H1 (cell line): ENCODE results near the gene AGFG2. TPM values are rescaled to one million over a fixed set of nuclear protein-coding genes. Genes with fewer than 3 reads are reported as not detected.
"Not testable (repeated sequence)": the region's sequence is repeated elsewhere in the genome, so short reads cannot be mapped to it uniquely, and the experiment has no call there.

Experiments used
- CTCF ChIA-PET: fragments of 300-600 bp; sonication (Branson Sonifier 250); formaldehyde crosslinking; loops from one replicate; lab custom pipeline; 2021; ENCODE audit not compliant: partially characterized antibody; lab: Charles Lee
- POLR2A ChIA-PET: fragments of 300-600 bp; sonication (Branson Sonifier 250); formaldehyde crosslinking; loops from one replicate; lab custom pipeline; 2021; ENCODE audit warnings: inconsistent platforms; ENCODE audit not compliant: partially characterized antibody; lab: Charles Lee
- DNase-seq, 2 experiments: peaks; one replicate each; pipeline versions ENCODE4 v3.0.0 to v3.0.0-alpha.2; 2010 to 2022; ENCODE audit warnings: low spot score in 2 of 2, low read depth in 1 of 2, mixed read lengths in 1 of 2
- FAIRE-seq: peaks from 2 replicates; lab custom pipeline; 2011; peaks lifted over from hg19 to GRCh38; lab: Jason Lieb, UNC
- H2AFZ ChIP-seq: 2 replicates; pipeline ENCODE4 v1.8.1; 2012; ENCODE audit warnings: low read length, inconsistent platforms
- H2AK5ac ChIP-seq: 2 replicates; pipeline ENCODE4 v1.6.1; 2013; ENCODE audit warnings: low read depth, low read length
- H2BK120ac ChIP-seq: replicated peaks from 2 replicates; pipeline ENCODE3; 2013; ENCODE audit warnings: low read depth, low read length, inconsistent platforms
- H2BK12ac ChIP-seq: 2 replicates; pipeline ENCODE4 v1.6.1; 2013; ENCODE audit warnings: low read depth, low read length
- H2BK15ac ChIP-seq: 2 replicates; pipeline ENCODE4 v1.6.1; 2013; ENCODE audit warnings: low read length
- H2BK20ac ChIP-seq: 2 replicates; pipeline ENCODE4 v1.6.1; 2013; ENCODE audit warnings: low read length
- H2BK5ac ChIP-seq: 2 replicates; pipeline ENCODE4 v1.6.1; 2013; ENCODE audit warnings: low read depth, low read length
- H3K14ac ChIP-seq: 2 replicates; pipeline ENCODE4 v1.6.1; 2013; ENCODE audit warnings: inconsistent platforms; ENCODE audit not compliant: insufficient read length
- H3K18ac ChIP-seq: 2 replicates; pipeline ENCODE4 v1.6.1; 2013; ENCODE audit warnings: low read length; ENCODE audit errors: extremely low read depth
- H3K23ac ChIP-seq: 2 replicates; pipeline ENCODE4 v1.6.1; 2013; ENCODE audit warnings: inconsistent platforms; ENCODE audit not compliant: insufficient read length
- H3K23me2 ChIP-seq: 2 replicates; pipeline ENCODE4 v1.6.1; 2013; ENCODE audit warnings: low read depth, low read length
- H3K27ac ChIP-seq: 2 replicates; pipeline ENCODE4 v1.6.1; 2011; ENCODE audit warnings: low read depth, low read length, inconsistent platforms
- H3K27me3 ChIP-seq, 4 experiments: replicated peaks in 1 of 4; 1 replicate in 1 of 4; 2 replicates in 3 of 4; pipeline versions ENCODE4 v1.6.1 to v1.8.1; 2011 to 2013; ENCODE audit warnings: low read length in 3 of 4, mild to moderate bottlenecking in 3 of 4, inconsistent platforms in 2 of 4, mixed read lengths in 2 of 4, moderate library complexity in 1 of 4; ENCODE audit not compliant: control insufficient read depth in 3 of 4, insufficient read depth in 3 of 4; ENCODE audit errors: extremely low read depth in 1 of 4
- H3K36me3 ChIP-seq, 4 experiments: 2 replicates each; pipeline versions ENCODE4 v1.6.1 to v1.8.1; 2011 to 2013; ENCODE audit warnings: mild to moderate bottlenecking in 4 of 4, low read length in 3 of 4, moderate library complexity in 2 of 4, control low read depth in 1 of 4, inconsistent platforms in 1 of 4; ENCODE audit not compliant: insufficient read depth in 4 of 4, control insufficient read depth in 2 of 4
- H3K4ac ChIP-seq: replicated peaks from 2 replicates; pipeline ENCODE3; 2013; ENCODE audit warnings: low read length, low read depth, mixed read lengths, inconsistent platforms; ENCODE audit not compliant: insufficient read length
- H3K4me1 ChIP-seq, 4 experiments: replicated peaks in 1 of 4; 1 replicate in 1 of 4; 2 replicates in 3 of 4; pipeline versions ENCODE4 v1.6.1 to v1.8.1; 2011 to 2013; ENCODE audit warnings: low read length in 3 of 4, inconsistent platforms in 2 of 4, mixed read lengths in 1 of 4; ENCODE audit not compliant: insufficient read depth in 4 of 4, control insufficient read depth in 3 of 4
- H3K4me2 ChIP-seq, 2 experiments: 2 replicates each; pipeline versions ENCODE4 v1.6.1 to v1.8.1; 2011 to 2013; ENCODE audit warnings: low read depth in 2 of 2, low read length in 2 of 2, control low read depth in 1 of 2, inconsistent platforms in 1 of 2, mild to moderate bottlenecking in 1 of 2; ENCODE audit not compliant: insufficient read depth in 1 of 2
- H3K4me3 ChIP-seq, 4 experiments: fragments of 200-600, 300-600 bp in 1 of 4; sonication (generic), shearing (Covaris generic), sonication (Bioruptor Twin) in 1 of 4; 2 replicates each; pipeline versions ENCODE4 v1.5.1 to v1.8.1; 2011 to 2016; ENCODE audit warnings: low read length in 4 of 4, low read depth in 3 of 4, control low read depth in 2 of 4, inconsistent platforms in 2 of 4, mild to moderate bottlenecking in 2 of 4, mixed read lengths in 1 of 4, moderate library complexity in 1 of 4; ENCODE audit not compliant: insufficient read depth in 2 of 4; ENCODE audit errors: extremely low read depth in 1 of 4
- H3K56ac ChIP-seq: replicated peaks from 2 replicates; pipeline ENCODE3; 2013; ENCODE audit warnings: low read depth, mild to moderate bottlenecking, mixed read lengths, low read length, inconsistent platforms; ENCODE audit not compliant: insufficient read length
- H3K79me1 ChIP-seq: 2 replicates; pipeline ENCODE4 v1.6.1; 2013; ENCODE audit warnings: low read depth, low read length, control low read depth
- H3K79me2 ChIP-seq, 2 experiments: 2 replicates each; pipeline versions ENCODE4 v1.6.1 to v1.8.1; 2012 to 2013; ENCODE audit warnings: low read length in 2 of 2, mild to moderate bottlenecking in 2 of 2, inconsistent platforms in 1 of 2; ENCODE audit not compliant: insufficient read depth in 2 of 2, control insufficient read depth in 1 of 2
- H3K9ac ChIP-seq, 4 experiments: replicated peaks in 1 of 4; 1 replicate in 1 of 4; 2 replicates in 3 of 4; pipeline versions ENCODE4 v1.6.1 to v1.8.1; 2011 to 2013; ENCODE audit warnings: low read depth in 3 of 4, low read length in 3 of 4, control low read depth in 2 of 4, mild to moderate bottlenecking in 2 of 4, moderate library complexity in 2 of 4, inconsistent platforms in 1 of 4; ENCODE audit errors: extremely low read depth in 1 of 4
- H3K9me3 ChIP-seq, 2 experiments: 2 replicates each; pipeline versions ENCODE4 v1.6.1 to v1.8.1; 2012 to 2013; ENCODE audit warnings: mild to moderate bottlenecking in 2 of 2, moderate library complexity in 2 of 2, control low read depth in 1 of 2, inconsistent platforms in 1 of 2, low read depth in 1 of 2, low read length in 1 of 2, mixed read lengths in 1 of 2; ENCODE audit not compliant: insufficient read depth in 2 of 2
- H4K20me1 ChIP-seq, 2 experiments: replicated peaks in 1 of 2; 2 replicates each; pipeline versions ENCODE3 to v1.8.1; 2011 to 2013; ENCODE audit warnings: inconsistent platforms in 2 of 2, low read length in 2 of 2, mild to moderate bottlenecking in 1 of 2; ENCODE audit not compliant: insufficient read depth in 2 of 2, control insufficient read depth in 1 of 2
- H4K5ac ChIP-seq: 2 replicates; pipeline ENCODE4 v1.6.1; 2013; ENCODE audit warnings: low read length, low read depth, mixed read lengths, inconsistent platforms; ENCODE audit not compliant: insufficient read length
- H4K8ac ChIP-seq: 2 replicates; pipeline ENCODE4 v1.8.0; 2013; ENCODE audit warnings: mild to moderate bottlenecking, moderate library complexity, low read length, inconsistent platforms; ENCODE audit not compliant: insufficient read depth; ENCODE audit errors: extremely low read depth
- H4K91ac ChIP-seq: replicated peaks from 2 replicates; pipeline ENCODE3; 2013; ENCODE audit warnings: low read length, mixed read lengths, inconsistent platforms; ENCODE audit not compliant: insufficient read length
- JUND ChIP-seq: IDR thresholded peaks from 2 replicates; pipeline ENCODE4 v1.6.1; 2011; ENCODE audit warnings: mild to moderate bottlenecking, improper control_type of control experiment, low read length
- POLR2A ChIP-seq, 2 experiments: IDR thresholded peaks; 1 replicate in 1 of 2; 2 replicates in 1 of 2; pipeline ENCODE4 v1.6.1; 2011; ENCODE audit warnings: low read depth in 2 of 2, low read length in 2 of 2, mild to moderate bottlenecking in 2 of 2; ENCODE audit errors: control extremely low read depth in 1 of 2
- RAD21 ChIP-seq, 2 experiments: IDR thresholded peaks in 1 of 2; conservative IDR thresholded peaks in 1 of 2; 2 replicates each; pipeline ENCODE4 v1.6.1; 2011; ENCODE audit warnings: low read depth in 2 of 2, low read length in 2 of 2, improper control_type of control experiment in 1 of 2, inconsistent platforms in 1 of 2, mild to moderate bottlenecking in 1 of 2, moderate library complexity in 1 of 2
- SRF ChIP-seq: IDR thresholded peaks from 2 replicates; pipeline ENCODE4 v1.6.1; 2011; ENCODE audit warnings: mild to moderate bottlenecking, low read depth, low read length, moderate library complexity
- SUZ12 ChIP-seq: fragments of 200-600 bp; sonication (generic); IDR thresholded peaks from 2 replicates; pipeline ENCODE4 v1.6.1; 2012; ENCODE audit warnings: mild to moderate bottlenecking, inconsistent platforms, low read length, moderate library complexity, mixed read lengths
- ZNF274 ChIP-seq: IDR thresholded peaks from 2 replicates; pipeline ENCODE4 v1.7.0; 2012; ENCODE audit warnings: low read length, borderline replicate concordance; ENCODE audit errors: extremely low read depth
- WGBS, 2 experiments: shearing (Covaris generic) in 1 of 2; methylation state at CpG; one replicate each; pipeline versions ENCODE4 v1.1.6 to v1.1.7; 2013 to 2015; ENCODE audit warnings: low lambda C conversion rate in 2 of 2, mixed read lengths in 2 of 2, inconsistent platforms in 1 of 2, low coverage in 1 of 2, missing lambda C conversion rate in 1 of 2; ENCODE audit not compliant: insufficient replicate concordance in 2 of 2, insufficient coverage in 1 of 2, insufficient read length in 1 of 2; ENCODE audit errors: extremely low coverage in 1 of 2, missing lambda C conversion rate in 1 of 2; 5-methylcytosine and 5-hydroxymethylcytosine counted together
- polyA plus RNA-seq, 7 experiments: library from polyadenylated mRNA; depleted of rRNA in 3 of 7; stranded (reverse) in 5 of 7; unstranded in 2 of 7; fragments of >200 nt in 5 of 7; fragments of 200-250 nt in 2 of 7; gene quantifications; 1 replicate in 5 of 7; 2 replicates in 1 of 7; 4 replicates in 1 of 7; pipeline versions ENCODE4 v1.2.1 to v1.2.3, GENCODE V29; 2011 to 2013; ENCODE audit warnings: missing spikeins in 2 of 7, mixed read lengths in 2 of 7
- total RNA-seq: library from RNA; stranded (reverse); fragmentation: NEBNext Ultra II Directional; extraction: Animal tissue kit (Norgen Biotek cat#: 25700); gene quantifications from 2 replicates; pipeline ENCODE4 v1.2.1, GENCODE V29; 2021

Gene AGFG2
- total and polyA plus RNA-seq, 2 of the 8 experiments (the other 6 are each of a cell fraction or from before 2014, with no cell fraction given), result 7.6 to 11.2 TPM

DNA sequence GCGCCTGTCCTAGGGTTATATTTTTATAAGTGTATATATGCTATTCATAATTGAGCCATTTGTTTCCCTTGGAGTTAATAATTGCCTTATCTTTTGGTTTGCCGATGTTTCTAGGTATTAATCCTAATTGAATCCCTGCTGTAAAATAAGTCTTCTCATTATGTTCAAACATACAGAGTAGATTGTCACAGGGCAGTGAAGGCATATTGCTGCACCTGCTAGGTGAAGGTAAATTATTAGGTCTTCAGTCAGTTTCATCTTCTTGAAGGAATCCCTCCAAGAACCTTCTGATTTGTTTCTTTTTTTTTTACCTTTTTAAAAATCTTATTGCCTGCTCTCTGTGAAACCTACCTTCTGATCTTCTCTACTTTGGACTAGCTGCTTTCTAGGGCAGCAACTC, 17.9 kb upstream of the AGFG2 start (continued):
- TF ChIP-seq SRF (no peak), ZNF274 (no peak), POLR2A (IDR thresholded peaks at IDR 0.05; ENCODE audit: control extremely low read depth in 1 of 2, low read depth in 2 of 2, low read length in 2 of 2) (no peak), JUND (no peak), RAD21 (IDR thresholded peaks at IDR 0.05 in 1 of 2, conservative IDR thresholded peaks at IDR 0.05 in 1 of 2; ENCODE audit: low read depth in 2 of 2, low read length in 2 of 2) (no peak), SUZ12 (no peak)

DNA sequence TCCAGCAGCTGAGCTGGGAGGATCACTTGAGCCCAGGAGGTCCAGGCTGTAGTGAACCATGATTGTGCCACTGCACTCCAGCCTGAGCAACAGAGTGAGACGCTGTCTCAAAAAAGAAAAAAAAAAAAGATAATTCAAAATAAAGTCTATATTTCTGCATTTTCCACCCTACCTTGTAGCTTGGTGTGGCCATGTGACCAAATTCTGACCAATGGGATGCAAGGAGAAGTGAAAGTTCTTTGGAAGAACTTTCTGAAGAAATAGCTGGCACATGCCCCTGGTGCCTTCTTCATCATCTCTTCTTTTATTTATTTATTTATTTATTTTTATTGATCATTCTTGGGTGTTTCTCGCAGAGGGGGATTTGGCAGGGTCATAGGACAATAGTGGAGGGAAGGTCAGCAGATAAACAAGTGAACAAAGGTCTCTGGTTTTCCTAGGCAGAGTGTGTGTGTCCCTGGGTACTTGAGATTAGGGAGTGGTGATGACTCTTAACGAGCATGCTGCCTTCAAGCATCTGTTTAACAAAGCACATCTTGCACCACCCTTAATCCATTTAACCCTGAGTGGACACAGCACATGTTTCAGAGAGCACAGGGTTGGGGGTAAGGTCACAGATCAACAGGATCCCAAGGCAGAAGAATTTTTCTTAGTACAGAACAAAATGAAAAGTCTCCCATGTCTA, 17.0 kb upstream of the AGFG2 start:
- not testable (repeated sequence) for H2BK20ac ChIP-seq, H4K20me1 ChIP-seq, H4K5ac ChIP-seq, DNase-seq, H2BK12ac ChIP-seq, H4K91ac ChIP-seq, FAIRE-seq, H3K9ac ChIP-seq, H3K79me2 ChIP-seq, H3K23me2 ChIP-seq, H3K27ac ChIP-seq, H3K4me1 ChIP-seq, H3K36me3 ChIP-seq, H2BK120ac ChIP-seq, H3K79me1 ChIP-seq, H3K4me2 ChIP-seq, H4K8ac ChIP-seq, H3K4ac ChIP-seq, H2BK15ac ChIP-seq, H3K18ac ChIP-seq, H3K27me3 ChIP-seq, H2BK5ac ChIP-seq, H2AK5ac ChIP-seq, H2AFZ ChIP-seq, H3K56ac ChIP-seq, H3K4me3 ChIP-seq, H3K14ac ChIP-seq, H3K23ac ChIP-seq
- CTCF ChIA-PET, result interaction anchor here (0.6 to 0.9 kb wide), 2 partner anchors 111 to 141 kb away, joined by 3 to 5 read pairs; no protein-coding TSS in a partner anchor
- peaks cover 0 to 11% of the 10 kb centered on the region in 2 experiments; a peak in 2 of 4 replicates for H3K9me3 ChIP-seq
- POLR2A ChIA-PET, result interaction anchor here (0.6 kb wide), 1 partner anchor 57 kb away, joined by 3 read pairs; no protein-coding TSS in a partner anchor
- 96% methylated on average over 2 of the region's 3 CpGs; no CpG with 5 or more reads in 1 of the 2 experiments for WGBS, 2 experiments
